NCI-H82 treated with DMSO at 0.1 percent for 48 hours (cell line): ENCODE measurements around the gene IRX2.

Experiments
- DNase-seq: peaks from one replicate; lab custom pipeline; 2025; ENCODE audit not compliant: unreplicated experiment; lab: John Stamatoyannopoulos, UW

Gene IRX2

GRCh38 chr5:2751592-2752021, at the start of gene IRX2:
Gene IRX2 (minus strand): TSS chr5:2751677. CDS start chr5:2751413, 264 bp downstream.
- peak; percentile 56 for DNase-seq

GRCh38 chr5:2800035-2800434, 48.6 kb upstream of the IRX2 start:
- no peak for DNase-seq

DNA sequence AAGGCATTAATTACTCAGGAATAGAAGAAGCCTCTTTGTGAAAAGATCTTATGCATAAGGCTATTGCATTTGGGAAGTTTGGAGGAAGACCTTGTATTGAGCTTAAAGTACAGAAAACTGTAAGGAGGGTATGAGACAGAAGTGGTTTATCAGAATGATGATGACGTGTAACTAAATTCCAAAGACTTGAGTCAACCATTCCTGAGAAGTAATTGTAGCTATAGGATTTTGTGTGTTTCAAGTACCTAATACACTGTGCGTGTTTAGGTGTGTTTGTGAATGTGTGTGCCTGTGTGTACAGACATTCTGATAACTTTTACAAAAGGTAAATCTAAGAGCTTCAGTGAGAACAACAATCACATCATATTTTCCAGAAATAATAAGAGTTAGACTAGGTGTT, 46.5 kb upstream of the IRX2 start:
- no peak for DNase-seq

GRCh38 chr5:2797160-2797559, 45.7 kb upstream of the IRX2 start:
- no peak for DNase-seq

GRCh38 chr5:2783223-2783622, 31.7 kb upstream of the IRX2 start:
- DNase-seq: no peak

DNA sequence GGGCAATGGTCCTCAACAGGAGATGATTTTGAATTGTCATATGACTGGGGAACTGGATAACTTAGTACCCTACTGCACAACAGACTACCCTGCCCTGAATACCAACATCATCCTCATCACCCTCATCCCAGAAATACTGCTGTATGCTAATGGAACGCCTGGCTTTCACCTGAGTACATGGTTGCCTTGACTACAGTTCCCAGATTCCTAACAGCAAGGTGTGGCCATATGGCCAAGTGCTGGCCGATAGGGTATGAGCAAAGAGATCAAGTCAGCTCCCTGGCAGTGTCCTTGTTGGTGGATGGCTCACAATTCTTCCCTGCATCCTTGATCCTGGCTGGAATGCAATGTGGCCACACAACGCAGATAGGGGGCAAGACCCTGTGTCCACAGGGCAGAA, 31.2 kb upstream of the IRX2 start:
- DNase-seq: no peak

- DNase-seq: no peak
These were observed 29.1 kb upstream of the IRX2 start for GRCh38 chr5:2780421-2781171.

- DNase-seq: no peak
These were observed 28.0 kb upstream of the IRX2 start for GRCh38 chr5:2779459-2779858.

- DNase-seq: no peak
These were observed 25.1 kb upstream of the IRX2 start for GRCh38 chr5:2776337-2777302.

DNA sequence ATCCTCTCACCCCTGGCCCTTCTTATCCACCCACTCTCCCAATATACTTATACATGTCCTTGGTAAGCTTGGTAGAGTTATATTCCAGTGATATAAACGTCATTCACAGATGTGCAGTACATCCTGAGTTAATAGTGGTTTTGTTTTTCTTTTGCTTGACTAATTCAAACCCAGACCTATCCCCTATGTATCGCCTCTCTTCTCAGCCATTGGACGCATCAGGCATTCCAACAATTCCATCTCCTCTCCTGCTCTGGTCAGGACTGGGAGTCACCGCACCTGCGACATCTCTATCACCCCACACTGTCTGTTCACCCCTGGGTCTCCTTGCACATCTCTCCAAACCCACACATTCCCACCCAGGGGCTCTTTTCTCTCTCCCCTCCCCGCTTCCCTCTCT, 21.9 kb upstream of the IRX2 start:
- DNase-seq: no peak

DNA sequence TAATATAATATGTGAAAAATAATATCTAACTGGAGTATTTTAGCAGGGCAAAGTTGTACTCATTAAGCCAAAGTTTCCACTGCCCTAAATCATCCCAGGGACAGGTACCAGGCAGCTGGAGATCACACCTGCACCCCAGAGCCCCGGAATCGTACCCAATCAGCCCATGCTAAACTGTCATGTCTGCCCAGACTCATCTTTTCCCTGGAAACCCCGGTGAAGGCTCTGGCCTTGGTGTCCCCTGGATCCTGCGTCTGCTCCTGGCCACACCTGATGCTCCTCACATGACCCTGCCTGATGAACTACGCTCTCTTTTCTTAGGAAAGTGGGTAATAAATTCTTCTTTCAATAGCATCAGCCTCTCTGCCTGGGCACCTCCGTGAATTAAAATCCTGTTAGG, 15.6 kb upstream of the IRX2 start:
- DNase-seq: no peak

DNA sequence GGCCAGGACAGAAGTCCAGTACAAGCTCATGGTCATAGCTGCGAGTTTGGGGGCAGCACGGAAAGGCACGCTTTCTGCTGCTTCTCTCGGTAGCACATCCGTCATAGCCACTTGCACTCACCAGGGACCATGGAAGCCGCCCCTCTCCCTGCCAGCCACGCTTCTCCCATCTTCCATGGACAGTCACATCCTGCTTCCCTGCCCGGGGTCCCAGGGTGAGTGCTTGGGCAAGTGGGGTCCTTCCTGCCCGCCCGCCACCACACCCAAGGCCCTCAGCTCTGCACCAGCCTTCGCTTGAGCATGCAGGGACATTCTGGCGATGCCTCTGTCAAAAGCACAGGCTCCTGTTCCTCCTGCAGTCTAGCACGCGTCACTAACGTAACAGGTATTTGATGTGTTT, 13.1 kb upstream of the IRX2 start:
- no peak for DNase-seq

DNA sequence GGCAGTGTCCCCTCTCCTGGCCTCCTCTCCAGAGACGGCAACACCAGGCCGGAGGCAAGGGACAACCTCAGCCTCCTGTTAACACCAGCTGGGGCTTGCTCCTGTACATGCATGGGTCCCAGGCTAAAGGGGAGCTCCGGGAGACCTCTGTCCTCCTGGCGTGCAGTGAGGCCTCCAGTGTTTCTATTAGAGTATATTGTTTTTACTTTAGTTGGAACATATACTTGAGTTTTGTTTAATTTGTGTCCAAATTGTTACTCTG, 12.0 kb upstream of the IRX2 start:
- DNase-seq: no peak

GRCh38 chr5:2762744-2763532, 11.5 kb upstream of the IRX2 start:
- DNase-seq: no peak

GRCh38 chr5:2761921-2762488, 10.5 kb upstream of the IRX2 start:
- DNase-seq: no peak

DNA sequence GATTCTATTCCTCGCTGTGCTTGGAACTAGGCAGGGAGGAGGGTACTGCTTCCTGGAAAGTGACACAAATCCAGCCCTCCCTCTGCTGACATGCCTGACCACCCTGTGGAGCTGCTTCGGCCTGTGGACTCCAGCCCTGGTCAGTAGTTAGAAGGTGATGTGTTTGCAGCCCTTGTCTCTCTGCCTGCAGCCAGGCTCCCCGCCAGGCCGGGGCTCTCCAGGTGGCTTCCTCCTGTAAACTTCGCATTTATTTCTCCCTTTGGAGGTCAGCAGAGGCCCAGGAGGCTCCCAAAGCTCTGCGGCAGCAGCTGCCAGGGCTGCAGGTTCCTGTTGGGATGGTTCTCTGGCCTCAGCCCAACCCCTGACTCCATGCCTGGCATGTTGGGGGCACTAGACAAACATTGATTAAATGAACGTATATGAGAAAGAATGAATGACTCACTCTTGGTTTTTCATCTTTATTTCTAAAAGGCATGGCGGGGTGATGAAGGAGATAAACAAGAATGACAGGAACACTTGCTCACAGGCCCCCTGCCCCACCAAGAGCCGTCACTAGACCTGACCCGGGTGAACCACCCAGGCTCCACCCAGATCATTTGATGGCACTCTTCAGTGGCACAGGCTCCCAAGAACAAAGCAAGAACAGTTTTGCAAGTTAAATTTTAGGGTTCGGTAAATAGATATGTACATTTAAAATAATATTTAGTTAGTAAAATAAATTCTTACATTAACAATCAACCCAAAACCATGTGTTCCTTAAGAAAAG, 8.4 kb upstream of the IRX2 start:
- no peak for DNase-seq

DNA sequence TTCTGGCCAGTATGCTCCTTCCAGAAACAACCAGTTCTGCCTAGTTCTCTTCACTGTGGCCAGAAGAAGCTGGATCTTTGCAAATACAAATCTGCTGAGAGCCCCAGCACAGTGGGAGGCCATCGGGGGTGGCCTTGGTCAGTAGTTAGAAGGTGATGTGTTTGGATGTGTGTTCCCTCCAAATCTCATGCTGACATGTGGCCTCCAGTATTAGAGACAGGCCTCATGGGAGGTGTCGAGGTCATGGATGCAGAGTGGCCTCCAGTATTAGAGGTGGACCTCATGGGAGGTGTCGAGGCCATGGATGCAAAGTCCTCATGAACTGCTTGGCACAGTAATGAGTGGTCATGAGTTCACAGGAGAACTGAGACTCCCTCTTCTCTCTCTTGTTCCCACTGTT, 7.6 kb upstream of the IRX2 start:
- DNase-seq: no peak

GRCh38 chr5:2758632-2759031, 7.2 kb upstream of the IRX2 start:
- no peak for DNase-seq

DNA sequence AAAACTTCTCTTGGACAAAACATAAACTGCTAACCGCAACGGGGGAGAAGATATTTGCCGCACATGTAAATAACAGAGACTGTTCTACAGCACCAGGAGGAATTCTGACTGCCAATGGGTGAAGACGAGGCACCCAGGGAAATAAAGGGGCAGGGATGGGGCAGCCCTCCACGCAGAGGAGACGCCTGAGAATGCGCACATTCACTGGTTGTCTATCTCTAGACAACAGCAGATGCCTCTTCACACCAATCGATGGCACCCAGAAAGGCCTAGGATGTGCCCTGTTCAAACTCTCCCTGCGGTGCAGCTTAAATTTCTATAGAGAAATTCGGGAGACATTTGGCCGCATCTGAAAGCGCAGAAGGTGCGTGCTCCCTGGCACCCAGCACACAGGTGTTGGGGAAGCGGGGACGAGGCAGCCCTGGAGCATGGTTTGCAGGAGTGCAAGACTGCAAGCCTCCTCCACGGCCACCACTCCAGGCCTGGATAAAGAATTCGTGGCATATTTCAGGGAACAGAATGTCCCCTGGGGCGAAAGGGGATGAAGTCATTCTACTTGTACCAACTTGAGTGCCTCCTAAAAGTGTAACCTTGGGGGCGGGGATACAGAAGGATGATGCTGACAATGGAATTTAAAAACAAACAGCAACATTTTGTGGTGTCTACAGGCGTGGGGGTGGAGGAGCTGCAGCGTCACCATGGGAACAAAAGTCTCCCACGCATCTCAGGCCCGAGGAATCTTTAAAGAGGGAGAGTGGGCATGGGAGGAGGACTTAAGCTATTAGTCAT, 6.3 kb upstream of the IRX2 start:
- no peak for DNase-seq
